Astrocyte (in vitro differentiated cells and primary cell): ENCODE results near the gene IFNAR1.

Experiments used
- EZH2 ChIP-seq: IDR thresholded peaks from 2 replicates; pipeline ENCODE4 v1.6.1; 2012; ENCODE audit warnings: mild to moderate bottlenecking, low read length, inconsistent platforms; ENCODE audit not compliant: insufficient read depth
- TF ChIP-seq, protein P1 (sequence below): IDR thresholded peaks from 2 replicates; pipeline ENCODE4 v1.5.1; 2011; ENCODE audit warnings: low read depth, mild to moderate bottlenecking, inconsistent platforms, low read length, moderate library complexity; ENCODE audit not compliant: insufficient read depth

DNA sequence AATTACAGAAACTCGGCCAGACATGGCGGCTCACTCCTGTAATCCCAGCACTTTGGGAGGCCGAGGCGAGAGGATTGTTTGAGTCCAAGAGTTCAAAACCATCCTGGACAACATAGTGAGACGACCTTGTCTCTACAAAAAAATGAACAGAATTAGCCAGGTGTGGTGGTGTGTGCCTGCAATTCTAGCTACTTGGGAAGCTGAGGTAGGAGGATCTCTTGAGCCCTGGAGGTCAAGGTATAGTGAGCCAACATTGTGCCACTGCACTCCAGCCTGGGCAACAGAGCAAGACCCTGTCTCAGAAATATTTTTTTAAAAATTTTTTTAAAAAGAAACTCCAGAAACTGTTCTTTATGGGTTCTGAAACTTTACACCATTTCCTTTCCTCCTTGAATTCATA, 40.1 kb downstream of the IFNAR1 start:
- TF ChIP-seq, protein P1, sequence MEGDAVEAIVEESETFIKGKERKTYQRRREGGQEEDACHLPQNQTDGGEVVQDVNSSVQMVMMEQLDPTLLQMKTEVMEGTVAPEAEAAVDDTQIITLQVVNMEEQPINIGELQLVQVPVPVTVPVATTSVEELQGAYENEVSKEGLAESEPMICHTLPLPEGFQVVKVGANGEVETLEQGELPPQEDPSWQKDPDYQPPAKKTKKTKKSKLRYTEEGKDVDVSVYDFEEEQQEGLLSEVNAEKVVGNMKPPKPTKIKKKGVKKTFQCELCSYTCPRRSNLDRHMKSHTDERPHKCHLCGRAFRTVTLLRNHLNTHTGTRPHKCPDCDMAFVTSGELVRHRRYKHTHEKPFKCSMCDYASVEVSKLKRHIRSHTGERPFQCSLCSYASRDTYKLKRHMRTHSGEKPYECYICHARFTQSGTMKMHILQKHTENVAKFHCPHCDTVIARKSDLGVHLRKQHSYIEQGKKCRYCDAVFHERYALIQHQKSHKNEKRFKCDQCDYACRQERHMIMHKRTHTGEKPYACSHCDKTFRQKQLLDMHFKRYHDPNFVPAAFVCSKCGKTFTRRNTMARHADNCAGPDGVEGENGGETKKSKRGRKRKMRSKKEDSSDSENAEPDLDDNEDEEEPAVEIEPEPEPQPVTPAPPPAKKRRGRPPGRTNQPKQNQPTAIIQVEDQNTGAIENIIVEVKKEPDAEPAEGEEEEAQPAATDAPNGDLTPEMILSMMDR = no peak
- no peak for TF ChIP-seq EZH2
